Mesenteric fat pad (tissue), 1 donor: ENCODE measurements around the gene DIAPH2. TPM values are rescaled to one million over a fixed set of nuclear protein-coding genes. Genes with fewer than 3 reads are reported as not detected.

Experiments
- DNase-seq: peaks from one replicate; pipeline ENCODE4 v3.0.0-alpha.2; 2020; ENCODE audit warnings: low spot score
- total RNA-seq: library from RNA; stranded (reverse); fragmentation: NEBNext Ultra II Directional; extraction: Animal tissue kit (Norgen Biotek cat#: 25700); gene quantifications from one replicate; pipeline ENCODE4 v1.2.1, GENCODE V29; 2021
- donor health status: DM: yes; HTN: yes; CAD: no.

DIAPH2 gene
- total RNA-seq, 1 donor from 2014 or later, result 28.1 TPM

DNA sequence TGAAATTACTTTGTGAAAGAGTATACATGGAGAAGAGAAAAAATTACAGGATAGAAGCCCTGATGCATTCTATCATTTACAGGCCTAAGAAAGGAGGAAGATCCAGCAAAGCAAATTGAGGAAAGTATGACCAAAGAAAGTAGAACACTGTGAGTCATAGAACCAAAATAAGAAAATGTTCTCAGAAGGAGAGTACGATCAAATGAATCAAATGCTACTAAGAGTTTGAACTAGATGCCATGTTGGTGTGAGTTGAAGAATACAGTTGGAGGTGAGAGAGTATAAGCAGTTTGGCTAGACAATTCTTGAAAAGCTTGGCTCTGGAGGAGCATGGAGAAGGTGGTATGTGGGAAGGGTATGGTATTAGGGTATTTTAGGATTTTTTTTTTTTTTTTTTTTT, 360.8 kb downstream of the DIAPH2 start:
- no peak for DNase-seq

DNA sequence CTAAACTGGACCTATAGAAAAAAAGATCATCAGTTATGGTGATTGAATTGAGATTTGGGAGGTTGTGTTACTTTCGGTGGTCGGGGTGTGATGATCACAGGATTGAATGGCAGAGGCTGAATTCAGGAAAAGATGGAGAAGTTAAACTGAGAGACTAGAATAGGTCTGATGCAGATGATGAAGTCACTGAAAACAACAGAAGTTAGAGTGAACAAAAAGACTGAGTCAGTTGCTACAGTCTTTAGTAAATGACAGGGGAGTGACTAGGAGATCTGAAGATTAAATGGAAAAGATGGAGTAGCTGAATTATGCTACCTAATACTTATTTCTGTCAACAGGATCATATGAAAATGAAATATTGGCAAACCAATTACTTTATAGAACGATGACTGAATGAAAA, 362.2 kb downstream of the DIAPH2 start:
- DNase-seq, result no peak

DNA sequence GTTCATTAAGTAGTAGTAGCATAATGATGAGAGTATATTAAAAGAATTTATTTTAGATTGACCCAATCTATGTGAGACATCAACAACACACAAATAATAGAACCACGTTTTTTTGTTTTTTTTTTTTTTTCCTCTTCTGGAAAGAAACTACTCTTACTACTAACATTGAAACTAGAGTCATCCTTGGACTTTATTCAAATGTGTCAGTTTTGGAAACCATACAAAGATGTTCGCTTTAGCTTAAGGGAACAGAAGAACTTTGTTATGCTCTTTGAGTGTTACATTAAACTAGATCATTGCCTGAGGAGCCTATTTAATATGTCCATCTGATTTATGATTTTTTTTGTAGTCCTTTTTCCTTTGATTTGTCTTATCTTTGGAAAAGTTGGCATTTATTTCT, 365.8 kb downstream of the DIAPH2 start:
- DNase-seq, result no peak

DNA sequence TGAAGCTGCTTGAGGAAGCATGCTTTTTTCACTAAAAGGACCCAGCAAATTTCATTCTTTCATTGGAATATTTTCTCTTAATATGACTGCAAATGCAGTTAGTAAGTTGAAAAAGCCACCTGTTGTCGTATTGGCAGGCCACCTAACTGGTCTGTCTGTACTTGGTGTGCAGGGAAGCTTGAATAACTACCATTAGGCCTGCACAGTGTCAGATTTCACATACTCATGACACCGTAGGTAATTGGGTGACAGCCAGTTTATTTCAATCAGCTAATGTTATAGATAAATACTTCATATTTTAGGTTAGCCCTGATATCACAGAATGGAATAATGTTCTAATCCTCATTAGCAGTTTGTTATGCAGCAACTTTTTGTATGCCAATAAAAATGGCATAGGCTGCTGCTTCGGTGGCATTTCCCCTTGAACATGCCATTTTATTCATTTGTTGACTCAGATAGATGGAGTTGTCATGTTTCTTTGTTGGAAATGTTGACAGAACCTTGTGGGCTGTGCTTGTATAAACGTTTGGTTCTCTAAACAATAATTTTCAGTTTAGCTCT, 372.8 kb downstream of the DIAPH2 start:
- DNase-seq, result no peak

DNA sequence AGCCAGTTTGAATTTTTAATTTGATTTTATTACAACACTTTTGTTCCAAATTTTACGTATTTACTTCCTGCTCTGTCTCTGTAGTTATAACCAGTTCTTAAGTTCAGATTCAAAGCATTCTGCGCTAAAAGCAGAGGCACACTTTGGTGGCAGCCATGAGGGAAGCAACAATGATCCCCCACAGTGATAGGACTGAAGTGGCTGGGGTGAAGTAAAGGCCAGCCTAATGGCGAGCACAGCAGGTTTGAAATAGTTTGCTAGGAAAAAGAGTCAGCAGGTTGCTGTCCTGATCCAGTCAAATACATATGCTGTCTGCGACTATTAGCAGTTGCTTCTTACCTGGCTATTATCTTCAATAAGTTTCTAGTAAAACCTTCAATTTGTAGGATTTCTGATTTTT, 375.4 kb downstream of the DIAPH2 start:
- DNase-seq, result no peak

DNA sequence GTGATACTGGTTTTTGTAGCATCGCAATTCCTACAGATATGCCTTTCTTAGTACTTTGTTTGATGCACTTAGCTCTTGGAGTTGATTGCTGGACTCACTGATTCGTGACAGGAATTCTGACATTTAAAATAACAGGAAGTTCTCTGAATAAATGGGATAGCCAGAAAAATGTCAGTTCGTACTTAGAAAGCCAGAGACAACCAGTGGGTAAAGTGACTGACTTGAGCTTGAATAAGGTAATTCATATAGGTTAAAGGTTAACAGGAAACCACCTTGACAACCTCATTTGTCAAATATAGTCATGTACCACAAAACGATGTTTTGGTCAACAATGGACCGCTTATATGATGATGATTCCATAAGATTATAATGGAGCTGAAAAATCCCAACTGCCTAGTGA, 380.4 kb downstream of the DIAPH2 start:
- DNase-seq, result no peak

DNA sequence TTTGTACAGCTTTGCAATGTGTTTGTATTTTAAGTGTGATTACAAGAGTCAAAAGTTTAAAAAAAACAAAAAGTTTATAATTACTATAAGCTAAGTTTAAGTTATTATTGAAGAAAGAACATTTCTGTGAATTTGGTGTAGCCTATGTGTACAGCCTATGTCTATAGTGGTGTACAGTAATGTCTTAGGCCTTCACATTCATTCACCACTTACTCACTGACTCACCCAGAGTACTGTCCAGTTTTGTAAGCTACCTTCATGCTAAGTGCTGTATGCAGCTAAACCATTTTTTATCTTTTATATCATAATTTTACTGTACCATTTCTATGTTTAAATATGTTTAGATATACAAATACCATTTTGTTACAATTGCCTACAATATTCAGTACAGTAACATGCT, 381.3 kb downstream of the DIAPH2 start:
- DNase-seq, result no peak

DNA sequence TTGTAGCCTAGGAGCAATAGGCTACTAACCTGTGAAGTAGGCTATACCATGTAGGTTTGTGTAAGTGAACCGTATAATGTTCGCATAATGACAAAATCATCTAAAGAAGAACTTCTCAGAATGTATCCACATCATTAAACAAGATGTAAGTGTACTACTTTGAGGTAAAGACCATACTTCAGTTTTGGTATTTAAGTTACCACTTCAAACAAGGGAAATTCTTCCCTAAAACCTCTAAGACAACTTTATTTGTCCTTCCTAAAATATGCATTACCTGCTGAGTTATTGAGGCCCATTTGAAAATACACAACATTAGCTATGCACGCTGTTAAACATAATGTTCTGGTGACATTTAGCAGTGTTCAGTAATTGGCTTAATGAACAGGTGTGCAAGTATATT, 381.7 kb downstream of the DIAPH2 start:
- DNase-seq, result no peak

DNA sequence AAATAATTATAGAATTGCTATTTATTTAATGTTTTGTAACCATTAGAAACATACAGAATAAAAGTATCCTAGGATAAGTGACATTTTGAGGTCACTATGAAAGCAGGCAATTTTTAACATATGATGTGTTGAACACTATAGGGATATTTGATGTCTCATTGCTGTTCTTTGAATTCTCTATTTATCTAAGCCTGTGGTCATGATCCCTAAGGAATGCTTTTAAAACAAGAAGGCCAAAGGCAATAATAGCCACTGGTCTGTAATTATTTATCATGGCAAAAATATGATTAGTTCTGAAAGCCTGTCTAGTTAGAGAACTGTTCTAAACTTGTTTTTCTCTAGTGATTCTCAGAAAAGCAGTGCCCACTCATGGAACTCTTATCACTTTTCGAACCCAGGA, 385.7 kb downstream of the DIAPH2 start:
- DNase-seq, result no peak

DNA sequence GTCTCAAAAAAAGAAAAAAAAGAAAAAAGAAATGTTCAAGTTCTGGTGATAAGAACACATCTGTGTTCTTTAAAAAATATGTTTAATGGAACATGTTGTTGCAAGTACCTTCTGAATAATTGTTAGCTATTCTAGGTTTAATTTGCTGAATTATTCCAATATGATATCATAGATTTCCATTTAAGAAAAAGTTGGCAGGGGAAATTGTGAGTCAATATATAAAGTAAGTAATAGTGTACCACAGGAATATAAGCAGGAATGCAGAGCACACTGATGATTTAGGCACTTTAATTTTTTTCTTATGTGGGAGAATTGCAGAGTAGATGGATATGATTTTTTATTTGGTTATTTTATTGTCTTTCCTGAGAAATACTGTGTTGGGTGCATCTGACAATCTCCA, 389.8 kb downstream of the DIAPH2 start:
- no peak for DNase-seq

DNA sequence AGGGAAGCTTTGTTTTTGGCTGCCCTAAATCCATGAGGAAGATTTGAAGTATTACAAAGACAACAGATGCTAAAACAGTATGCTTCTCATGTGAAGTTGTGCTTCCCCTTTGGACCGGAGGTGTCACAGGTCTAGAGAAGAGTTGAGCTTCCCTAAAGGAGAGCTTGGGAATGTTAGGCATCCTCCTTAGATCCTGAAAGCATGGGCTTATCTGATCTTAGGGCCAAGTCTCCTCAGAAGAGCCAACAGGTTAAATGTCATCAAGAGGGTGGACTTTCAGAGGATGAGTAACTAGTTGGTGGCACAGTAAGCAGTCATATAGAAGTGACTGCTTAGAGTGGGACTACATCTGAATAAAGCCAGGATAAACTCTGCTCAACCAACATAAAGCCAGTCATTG, 404.5 kb downstream of the DIAPH2 start:
- DNase-seq, result no peak

DNA sequence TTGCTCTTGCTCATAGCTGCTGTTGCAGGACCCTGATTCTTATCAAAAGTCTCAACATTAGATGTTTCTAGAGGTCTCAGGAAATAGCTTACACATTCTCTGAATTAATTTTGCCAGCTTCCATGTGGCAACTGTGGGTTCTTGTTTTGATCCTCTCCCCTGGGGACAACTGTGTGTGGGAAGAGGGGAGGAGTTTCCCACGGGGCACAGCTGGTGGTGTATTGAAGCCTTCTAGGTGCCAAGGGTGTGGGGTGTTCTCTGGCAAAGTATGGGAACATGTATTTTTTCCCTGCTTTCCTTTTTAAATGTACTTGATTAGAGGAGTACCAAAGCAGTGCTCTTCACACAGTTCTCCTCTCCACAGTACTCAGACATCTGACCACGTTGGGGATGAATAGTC, 411.7 kb downstream of the DIAPH2 start:
- no peak for DNase-seq

DNA sequence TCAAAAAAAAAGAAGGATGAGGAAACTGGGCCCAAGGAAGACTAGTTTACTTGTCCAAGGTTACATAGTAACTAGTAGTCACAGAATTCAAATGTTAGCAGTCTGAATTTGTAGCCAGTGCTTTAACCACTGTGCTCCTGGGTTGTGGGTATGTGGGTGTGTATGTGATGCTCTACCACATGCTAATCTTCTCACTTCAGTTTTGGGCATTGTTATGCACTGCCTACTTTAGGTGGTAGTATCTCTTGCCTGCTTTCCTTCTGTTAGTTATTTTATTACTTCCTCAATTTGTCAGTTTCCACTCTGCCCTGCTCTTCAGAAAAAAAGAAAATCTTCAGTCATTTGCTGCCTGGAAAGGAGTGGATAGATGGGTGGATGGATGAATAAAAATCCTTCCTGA, 418.3 kb downstream of the DIAPH2 start:
- no peak for DNase-seq

DNA sequence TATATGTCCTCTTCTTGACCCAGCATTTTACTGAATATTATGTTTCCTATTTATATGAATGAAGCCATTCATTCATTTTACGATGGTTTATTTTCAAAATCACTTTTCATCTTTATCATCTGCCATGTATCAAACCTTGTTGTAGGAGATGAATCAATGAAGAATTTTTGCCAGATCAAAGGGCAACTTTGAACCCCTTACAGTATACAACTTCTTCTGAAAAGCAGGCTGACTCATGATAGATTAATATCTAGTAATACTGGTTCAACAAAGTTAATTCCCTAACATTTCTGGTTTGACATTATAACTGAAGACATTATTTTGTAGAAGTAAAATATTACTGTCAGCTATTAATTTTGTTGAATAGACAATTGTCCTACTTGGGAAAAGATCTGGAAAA, 425.1 kb downstream of the DIAPH2 start:
- DNase-seq, result no peak

DNA sequence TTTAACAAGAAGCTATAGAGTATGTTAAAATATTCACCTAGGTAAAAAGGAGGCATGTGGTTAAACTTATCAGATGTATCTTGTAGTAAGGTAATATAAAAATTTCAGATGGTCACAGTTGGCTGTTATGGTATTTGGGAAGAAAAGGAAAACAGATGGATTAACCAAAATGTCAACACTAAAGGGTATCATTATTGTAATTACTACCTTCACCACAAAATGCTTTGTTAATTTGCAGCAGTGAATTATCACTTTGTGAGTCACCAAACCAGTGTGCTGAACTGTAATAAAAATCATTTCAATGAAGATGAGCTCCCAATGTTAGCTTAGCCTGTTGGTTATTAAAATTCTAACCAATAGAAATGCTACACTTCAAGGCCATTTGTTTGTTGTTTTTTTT, 432.9 kb downstream of the DIAPH2 start:
- no peak for DNase-seq

DNA sequence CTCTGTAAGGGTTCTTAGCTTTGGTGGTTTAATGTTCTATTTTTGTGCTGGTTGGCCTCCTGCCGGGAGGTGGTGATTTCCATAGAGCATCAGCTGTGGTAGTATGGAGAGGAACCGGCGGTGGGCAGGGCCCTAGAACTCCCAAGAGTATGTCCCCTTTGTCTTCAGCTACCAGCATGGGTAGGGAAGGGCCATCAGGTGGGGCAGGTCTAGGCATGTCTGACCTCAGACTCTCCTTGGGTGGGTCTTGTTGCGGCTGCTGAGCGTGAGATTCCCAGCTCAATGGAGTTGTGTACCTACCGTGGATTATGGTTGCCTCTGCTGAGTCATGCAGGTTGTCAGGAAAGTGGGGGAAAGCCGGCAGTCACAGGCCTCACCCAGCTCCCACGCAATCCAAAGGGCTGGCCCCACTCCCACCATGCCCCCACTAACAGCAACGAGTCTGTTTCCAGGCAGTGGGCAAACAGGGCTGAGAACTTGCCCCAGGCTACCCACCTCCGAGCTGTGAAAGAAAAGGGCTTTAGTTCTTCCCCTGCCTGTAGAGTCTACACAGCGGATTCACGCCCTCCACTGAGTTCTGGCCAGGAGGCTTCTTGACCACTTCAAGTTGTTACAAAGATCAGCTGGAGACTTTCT, 434.9 kb downstream of the DIAPH2 start:
- DNase-seq, result no peak

DNA sequence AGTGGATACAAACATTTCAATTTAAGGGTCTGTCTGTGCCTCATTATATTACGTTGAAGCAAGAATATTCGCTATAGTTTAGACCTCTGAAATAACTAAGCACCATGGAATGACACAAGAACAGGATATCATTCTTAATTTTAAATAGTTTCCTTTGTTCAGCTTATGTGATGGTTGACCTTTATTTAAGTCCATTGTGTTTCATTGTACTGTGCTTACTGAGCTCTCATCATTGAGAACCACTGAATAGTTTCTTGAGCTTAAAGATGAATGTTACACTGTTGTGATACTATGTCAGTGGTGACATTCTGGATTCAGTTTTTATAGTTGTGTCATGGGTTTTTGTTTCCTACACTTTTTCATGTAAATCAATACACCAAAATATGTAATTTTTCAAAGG, 438.4 kb downstream of the DIAPH2 start:
- no peak for DNase-seq

DNA sequence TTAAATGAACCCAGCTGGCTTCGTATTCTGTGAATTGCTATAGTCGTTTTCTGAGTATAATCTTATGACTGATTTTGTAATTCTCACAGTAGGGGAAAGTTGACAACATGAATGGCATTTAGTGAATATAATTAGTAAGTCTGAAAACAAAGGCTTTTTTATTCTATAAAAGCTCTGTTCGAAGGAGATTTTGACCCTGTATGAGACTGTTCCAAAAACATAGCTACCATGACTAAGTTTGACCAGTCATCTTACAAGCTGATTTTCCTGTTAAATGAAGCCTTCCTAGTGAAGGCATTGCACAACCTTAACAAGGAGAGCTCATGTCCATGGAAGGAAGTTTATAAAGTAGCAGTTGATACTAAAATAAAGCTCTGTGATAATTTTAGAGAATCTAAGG, 441.4 kb downstream of the DIAPH2 start:
- DNase-seq, result no peak

DNA sequence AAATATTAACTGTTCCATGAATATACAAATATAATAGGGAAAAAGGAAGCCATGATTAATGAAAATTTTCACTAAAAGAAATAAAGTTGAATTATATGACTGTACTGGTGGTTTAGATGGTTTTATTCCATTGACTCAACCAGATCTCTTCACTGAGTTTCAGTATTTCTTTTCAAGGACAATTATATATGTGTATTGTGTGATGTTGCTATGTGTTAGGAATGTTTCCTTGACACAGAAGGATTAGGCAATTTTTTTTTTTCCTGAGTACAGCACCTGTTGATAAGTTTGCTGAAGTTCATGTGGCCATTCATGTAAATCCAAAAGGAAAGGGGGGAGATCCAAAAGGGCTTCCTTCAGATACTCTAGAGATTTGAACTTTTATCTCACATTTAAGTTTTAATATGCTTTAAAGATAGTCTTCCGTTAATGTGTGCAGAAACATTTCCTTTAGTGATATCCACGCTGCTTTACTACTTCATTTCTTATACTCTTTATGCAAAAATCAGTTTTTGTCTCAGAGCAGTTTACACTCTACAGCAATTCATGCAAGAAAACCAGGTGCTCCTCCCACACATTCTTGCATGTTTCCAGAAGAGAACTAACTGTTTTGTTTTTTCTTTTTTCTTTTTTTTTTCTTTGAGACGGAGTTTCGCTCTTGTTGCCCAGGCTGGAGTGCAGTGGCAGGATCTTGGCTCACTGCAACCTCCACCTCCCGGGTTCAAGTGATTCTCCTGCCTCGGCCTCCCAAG, 448.2 kb downstream of the DIAPH2 start:
- DNase-seq, result no peak

DNA sequence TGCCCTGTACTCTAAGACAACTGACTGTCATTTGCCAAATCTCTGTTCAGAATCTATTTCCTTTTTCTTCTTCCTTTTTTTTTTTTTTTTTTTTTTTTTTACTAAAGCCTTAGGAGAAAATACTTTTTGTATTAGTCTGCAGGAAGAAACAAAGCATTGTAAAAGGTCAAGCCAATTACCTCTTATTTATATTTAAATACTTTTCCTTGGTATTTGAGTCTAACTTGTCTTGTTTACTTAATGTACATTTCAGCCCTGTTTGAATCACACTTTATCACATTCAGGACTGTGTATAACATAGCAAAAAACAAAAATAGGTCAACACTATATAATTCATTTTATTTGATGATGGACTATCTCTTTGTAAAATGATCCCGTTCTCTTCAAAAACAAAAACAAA, 461.3 kb downstream of the DIAPH2 start:
- no peak for DNase-seq

DNA sequence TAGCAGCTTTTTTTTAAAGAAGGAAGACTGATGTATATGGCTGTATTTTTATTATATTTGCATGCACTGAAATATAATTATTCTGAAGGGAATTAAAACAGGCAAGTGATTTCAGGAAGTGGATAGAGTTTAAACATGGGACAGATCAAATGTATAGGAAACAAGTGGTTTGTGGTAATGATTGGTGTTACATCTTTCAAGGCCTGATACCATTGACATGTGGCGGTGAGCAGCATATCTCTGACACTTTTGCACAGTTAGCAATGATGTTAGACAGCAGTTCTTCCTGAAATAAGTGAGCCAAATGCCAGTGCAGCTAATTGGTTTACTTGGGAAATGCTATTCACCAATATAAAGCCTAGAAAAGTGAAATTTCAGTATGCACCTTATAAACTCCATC, 471.2 kb downstream of the DIAPH2 start:
- no peak for DNase-seq

DNA sequence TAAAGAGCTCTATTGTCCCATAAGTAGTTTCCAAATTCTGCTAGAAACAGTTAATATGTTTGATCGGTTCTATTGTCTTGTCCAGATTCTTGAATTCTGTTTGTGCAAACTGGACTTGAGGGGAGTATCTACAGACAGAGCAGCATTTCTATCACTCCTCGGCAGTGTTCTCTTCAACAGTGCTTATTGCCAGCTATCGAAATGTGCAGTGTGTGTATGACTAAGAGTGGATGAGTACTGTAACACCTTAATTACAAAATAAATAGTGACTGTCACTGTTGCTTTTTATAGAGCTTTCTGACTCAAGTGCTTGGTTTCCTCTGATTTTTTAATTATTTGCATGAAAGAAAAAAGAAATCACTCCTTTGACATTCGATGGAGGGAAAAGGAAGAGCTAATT, 473.6 kb downstream of the DIAPH2 start:
- DNase-seq, result no peak
